Measurements from ENCODE around the gene OR13C4. TPM values are rescaled to one million over a fixed set of nuclear protein-coding genes. Genes with fewer than 3 reads are reported as not detected.

Gene OR13C4
- total RNA-seq, 2 donors from 2014 or later = not detected

Other genes with a start within 250 kb of the OR13C4 start
- gene OR13F1, start 22.9 kb downstream of the OR13C4 start, total RNA-seq = not detected
- gene OR13C3, start 9.6 kb upstream of the OR13C4 start, total RNA-seq = not detected
- not detected for gene OR13C8, start 42.0 kb upstream of the OR13C4 start, total RNA-seq
- gene OR13C5, start 72.2 kb upstream of the OR13C4 start, total RNA-seq = not detected
- not detected for gene OR13C2, start 78.4 kb upstream of the OR13C4 start, total RNA-seq
- not detected for gene OR13C9, start 91.0 kb upstream of the OR13C4 start, total RNA-seq
- gene OR13D1, start 167.3 kb upstream of the OR13C4 start, total RNA-seq = not detected
- gene NIPSNAP3A, start 220.5 kb upstream of the OR13C4 start, total RNA-seq = 10 to 100 TPM; 15.4 to 20.3 TPM
- gene NIPSNAP3B, start 236.9 kb upstream of the OR13C4 start, total RNA-seq = 10 to 100 TPM; 15.0 to 15.5 TPM